Measurements from ENCODE around the gene FBLN1.
A peak's percentile ranks its signal among the peaks of the same experiment; 100 is the strongest.

The FBLN1 gene

GRCh38 chr22:45579806-45580725, 77.4 kb downstream of the FBLN1 start:
- no peak overlapping the region for H3K4me3 Mint-ChIP-seq
- no peaks in the 10 kb centered on the region for H3K9me3 Mint-ChIP-seq
- H3K36me3 Mint-ChIP-seq (ENCODE audit: low read depth) = no peaks in the 10 kb centered on the region
- H3K27ac Mint-ChIP-seq = no peak overlapping the region
- H3K27me3 Mint-ChIP-seq (ENCODE audit: low read depth) = peaks cover 12% of the 10 kb centered on the region
- no peak for TF ChIP-seq CTCF (IDR thresholded peaks at IDR 0.05; ENCODE audit: unreplicated experiment in 3 of 3)
- H3K4me1 Mint-ChIP-seq = peaks cover 36% of the 10 kb centered on the region

- no peaks in the 10 kb centered on the region for H3K9me3 Mint-ChIP-seq
- peak overlapping the region in 1 of 3 experiments; percentile 45 for H3K27ac Mint-ChIP-seq
- no peak overlapping the region for H3K4me3 Mint-ChIP-seq
- TF ChIP-seq CTCF (IDR thresholded peaks at IDR 0.05; ENCODE audit: unreplicated experiment in 3 of 3) = no peak
- no peaks in the 10 kb centered on the region for H3K36me3 Mint-ChIP-seq (ENCODE audit: low read depth)
- peaks cover 12% of the 10 kb centered on the region for H3K27me3 Mint-ChIP-seq (ENCODE audit: low read depth)
- peaks cover 40% of the 10 kb centered on the region for H3K4me1 Mint-ChIP-seq
Observed at GRCh38 chr22:45580726-45581381, 78.2 kb downstream of the FBLN1 start.

GRCh38 chr22:45581549-45582080, 78.9 kb downstream of the FBLN1 start:
- H3K4me1 Mint-ChIP-seq = peaks cover 40% of the 10 kb centered on the region
- no peaks in the 10 kb centered on the region for H3K9me3 Mint-ChIP-seq
- no peak for TF ChIP-seq CTCF (IDR thresholded peaks at IDR 0.05; ENCODE audit: unreplicated experiment in 3 of 3)
- H3K4me3 Mint-ChIP-seq = no peak overlapping the region
- H3K27ac Mint-ChIP-seq = no peak overlapping the region
- H3K27me3 Mint-ChIP-seq (ENCODE audit: low read depth) = peaks cover 12% of the 10 kb centered on the region
- no peaks in the 10 kb centered on the region for H3K36me3 Mint-ChIP-seq (ENCODE audit: low read depth)

GRCh38 chr22:45582236-45582954, 79.7 kb downstream of the FBLN1 start:
- H3K4me1 Mint-ChIP-seq = peaks cover 45% of the 10 kb centered on the region
- TF ChIP-seq CTCF (IDR thresholded peaks at IDR 0.05; ENCODE audit: unreplicated experiment in 3 of 3) = no peak
- H3K27me3 Mint-ChIP-seq (ENCODE audit: low read depth) = peaks cover 12% of the 10 kb centered on the region

GRCh38 chr22:45582955-45583320, 80.3 kb downstream of the FBLN1 start:
- Mint-ChIP-seq H3K27me3 (ENCODE audit: low read depth) (peaks cover 11% of the 10 kb centered on the region), H3K27ac (no peak overlapping the region), H3K4me3 (no peak overlapping the region), H3K36me3 (ENCODE audit: low read depth) (no peaks in the 10 kb centered on the region), H3K4me1 (peaks cover 50% of the 10 kb centered on the region), H3K9me3 (no peaks in the 10 kb centered on the region)
- no peak for TF ChIP-seq CTCF (IDR thresholded peaks at IDR 0.05; ENCODE audit: unreplicated experiment in 3 of 3)

More at GRCh38 chr22:45582236-45582954, 79.7 kb downstream of the FBLN1 start:
- H3K9me3 Mint-ChIP-seq = no peaks in the 10 kb centered on the region
- no peak overlapping the region for H3K27ac Mint-ChIP-seq
- no peak overlapping the region for H3K4me3 Mint-ChIP-seq
- no peaks in the 10 kb centered on the region for H3K36me3 Mint-ChIP-seq (ENCODE audit: low read depth)

Data from nephron (organoid).